Breast epithelium (tissue), 4 donors: ENCODE data around the gene SPARCL1. TPM values are rescaled to one million over a fixed set of nuclear protein-coding genes. Genes with fewer than 3 reads are reported as not detected.
"Not testable (repeated sequence)": the region's sequence is repeated elsewhere in the genome, so short reads cannot be mapped to it uniquely, and the experiment has no call there.

Experiments
- DNase-seq, 2 donors: peaks; one replicate each; pipeline ENCODE4 v3.0.0-alpha.2; 2019; ENCODE audit warnings: low spot score in 2 of 2
- H3K27ac ChIP-seq, 2 donors: fragments of 200-600 bp; sonication (generic) in 1 of 2; one replicate each; pipeline ENCODE4 v1.5.1; 2016 to 2019; ENCODE audit warnings: mild to moderate bottlenecking in 1 of 2
- H3K27me3 ChIP-seq, 2 donors: fragments of 200-600 bp; sonication (generic) in 1 of 2; one replicate each; pipeline versions ENCODE4 v1.5.1 to v1.6.0; 2017 to 2019; ENCODE audit warnings: control low read depth in 1 of 2, mild to moderate bottlenecking in 1 of 2
- H3K36me3 ChIP-seq: fragments of 200-600 bp; one replicate; pipeline ENCODE4 v1.5.1; 2019
- H3K4me1 ChIP-seq, 2 donors: fragments of 200-600 bp; sonication (generic); one replicate each; pipeline ENCODE4 v1.5.1; 2016 to 2019; ENCODE audit warnings: control low read depth in 1 of 2
- H3K4me3 ChIP-seq, 3 donors: fragments of 200-600 bp; sonication (generic); 1 replicate in 2 of 3; 2 replicates in 1 of 3; pipeline ENCODE4 v1.5.1; 2016 to 2019; ENCODE audit warnings: mild to moderate bottlenecking in 3 of 3, moderate library complexity in 2 of 3
- H3K9me3 ChIP-seq, 2 donors: fragments of 200-600 bp; sonication (generic) in 1 of 2; one replicate each; pipeline ENCODE4 v1.5.1; 2016 to 2019; ENCODE audit warnings: control low read depth in 1 of 2
- POLR2A ChIP-seq: fragments of 450-650 bp; IDR thresholded peaks from one replicate; pipeline ENCODE4 v1.6.1; 2016; ENCODE audit warnings: antibody characterized with exemption, mild to moderate bottlenecking, moderate library complexity
- POLR2AphosphoS5 ChIP-seq, 3 donors: sonication (generic); formaldehyde crosslinking; IDR thresholded peaks; one replicate each; pipeline ENCODE4 v1.6.1; 2017; ENCODE audit warnings: antibody characterized with exemption in 3 of 3
- intact Hi-C: fragments of 100-400 bp; cut with DNase I; formaldehyde crosslinking; loops from one replicate; pipeline ENCODE4 v1.15.1; 2023; ENCODE audit warnings: low total_unique reads
- total RNA-seq, 3 donors: library from RNA; depleted of rRNA; stranded (reverse); fragments of >200 nt; gene quantifications; one replicate each; pipeline ENCODE4 v1.1.0, GENCODE V29; 2016
- TF ChIP-seq, protein P1 (sequence below), 3 donors: fragments of 450-650 bp; IDR thresholded peaks; one replicate each; pipeline ENCODE4 v1.5.1; 2016 to 2017; ENCODE audit warnings: antibody characterized with exemption in 3 of 3, mild to moderate bottlenecking in 3 of 3, moderate library complexity in 3 of 3

The SPARCL1 gene
- total RNA-seq, 3 donors from 2014 or later, result 368 to 408 (median 371) TPM

DNA sequence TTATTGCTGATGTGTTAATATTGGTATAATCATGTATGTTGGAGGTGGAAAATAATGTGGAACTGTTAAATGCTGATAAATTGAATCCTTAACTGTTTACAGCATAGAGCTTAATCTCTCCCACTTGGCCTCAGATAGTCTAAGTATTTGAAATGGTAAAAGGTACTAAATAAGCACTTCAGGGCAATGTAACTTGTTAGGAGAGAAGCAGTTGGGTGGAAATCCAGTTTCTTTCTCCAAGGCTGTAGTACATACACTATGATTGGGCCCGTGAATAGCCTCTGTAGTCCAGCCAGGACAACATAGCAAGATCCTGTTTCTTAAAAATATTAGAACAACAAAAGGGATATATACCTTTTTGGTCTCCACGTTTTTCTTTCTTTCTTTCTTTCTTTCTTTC lies 67.1 kb downstream of the SPARCL1 start:
- H3K36me3 ChIP-seq, result no peaks in the 10 kb centered on the region
- no peak overlapping the region for H3K27ac ChIP-seq
- H3K9me3 ChIP-seq, result no peaks in the 10 kb centered on the region
- intact Hi-C loops, result loop anchor here (10.0 kb wide), 1 partner anchor 87 kb away; no protein-coding TSS in a partner anchor
- TF ChIP-seq POLR2A (no peak), POLR2AphosphoS5 (IDR thresholded peaks at IDR 0.05) (no peak)
- TF ChIP-seq, protein P1, sequence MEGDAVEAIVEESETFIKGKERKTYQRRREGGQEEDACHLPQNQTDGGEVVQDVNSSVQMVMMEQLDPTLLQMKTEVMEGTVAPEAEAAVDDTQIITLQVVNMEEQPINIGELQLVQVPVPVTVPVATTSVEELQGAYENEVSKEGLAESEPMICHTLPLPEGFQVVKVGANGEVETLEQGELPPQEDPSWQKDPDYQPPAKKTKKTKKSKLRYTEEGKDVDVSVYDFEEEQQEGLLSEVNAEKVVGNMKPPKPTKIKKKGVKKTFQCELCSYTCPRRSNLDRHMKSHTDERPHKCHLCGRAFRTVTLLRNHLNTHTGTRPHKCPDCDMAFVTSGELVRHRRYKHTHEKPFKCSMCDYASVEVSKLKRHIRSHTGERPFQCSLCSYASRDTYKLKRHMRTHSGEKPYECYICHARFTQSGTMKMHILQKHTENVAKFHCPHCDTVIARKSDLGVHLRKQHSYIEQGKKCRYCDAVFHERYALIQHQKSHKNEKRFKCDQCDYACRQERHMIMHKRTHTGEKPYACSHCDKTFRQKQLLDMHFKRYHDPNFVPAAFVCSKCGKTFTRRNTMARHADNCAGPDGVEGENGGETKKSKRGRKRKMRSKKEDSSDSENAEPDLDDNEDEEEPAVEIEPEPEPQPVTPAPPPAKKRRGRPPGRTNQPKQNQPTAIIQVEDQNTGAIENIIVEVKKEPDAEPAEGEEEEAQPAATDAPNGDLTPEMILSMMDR (IDR thresholded peaks at IDR 0.05), result no peak
- no peaks in the 10 kb centered on the region for H3K4me1 ChIP-seq
- DNase-seq, result no peak
- no peak overlapping the region for H3K4me3 ChIP-seq
- no peaks in the 10 kb centered on the region for H3K27me3 ChIP-seq

DNA sequence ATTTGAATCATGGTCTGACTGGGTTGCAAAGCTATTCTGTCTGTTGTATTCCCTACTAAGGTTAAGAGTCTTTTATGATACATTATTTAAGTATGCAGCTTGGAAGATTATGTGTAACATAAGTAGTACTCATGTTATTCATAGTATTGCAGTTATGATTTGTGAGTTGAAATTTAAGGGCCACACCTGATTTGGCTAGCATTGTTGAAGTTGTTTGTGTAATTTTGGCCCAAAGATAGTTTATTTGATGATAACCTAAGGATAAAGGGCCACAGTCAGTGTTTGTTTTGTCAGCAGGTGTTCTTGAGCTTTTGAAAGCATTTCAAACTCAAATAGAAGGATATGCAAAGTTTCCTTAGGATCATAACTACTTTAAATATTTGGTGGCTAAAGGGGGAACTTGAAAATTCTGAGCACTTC lies 67.9 kb downstream of the SPARCL1 start:
- Histone ChIP-seq H3K27me3 (no peaks in the 10 kb centered on the region), H3K4me3 (no peak overlapping the region), H3K4me1 (no peaks in the 10 kb centered on the region), H3K27ac (no peak overlapping the region), H3K9me3 (no peaks in the 10 kb centered on the region), H3K36me3 (no peaks in the 10 kb centered on the region)
- TF ChIP-seq POLR2A (no peak), POLR2AphosphoS5 (IDR thresholded peaks at IDR 0.05) (no peak)
- TF ChIP-seq, protein P1 (IDR thresholded peaks at IDR 0.05), result no peak
- no peak for DNase-seq
- intact Hi-C loops, result loop anchor here (10.0 kb wide), 1 partner anchor 86 kb away; no protein-coding TSS in a partner anchor

DNA sequence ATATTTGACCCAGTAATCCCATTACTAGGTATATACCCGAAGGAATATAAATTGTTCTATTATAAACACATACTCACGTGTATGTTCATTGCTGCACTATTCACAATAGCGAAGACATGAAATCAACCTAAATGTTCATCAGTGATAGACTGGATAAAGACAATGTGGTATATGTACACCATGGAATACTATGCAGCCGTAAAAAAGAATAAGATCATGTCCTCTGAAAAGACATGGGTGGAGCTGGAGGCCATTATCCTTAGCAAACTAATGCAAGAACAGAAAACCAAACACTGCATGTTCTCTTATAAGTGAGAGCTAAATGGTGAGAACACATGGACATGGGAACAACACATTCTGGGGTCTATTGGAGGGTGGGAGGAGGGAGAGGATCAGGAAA lies 70.3 kb downstream of the SPARCL1 start:
- H3K36me3 ChIP-seq, result no peaks in the 10 kb centered on the region
- H3K4me1 ChIP-seq, result no peaks in the 10 kb centered on the region
- H3K27me3 ChIP-seq, result no peaks in the 10 kb centered on the region
- TF ChIP-seq, protein P1 (IDR thresholded peaks at IDR 0.05), result no peak
- no peak overlapping the region for H3K27ac ChIP-seq
- H3K9me3 ChIP-seq, result no peaks in the 10 kb centered on the region
- no peak overlapping the region for H3K4me3 ChIP-seq
- DNase-seq, result no peak
- intact Hi-C loops, result no loop called here

DNA sequence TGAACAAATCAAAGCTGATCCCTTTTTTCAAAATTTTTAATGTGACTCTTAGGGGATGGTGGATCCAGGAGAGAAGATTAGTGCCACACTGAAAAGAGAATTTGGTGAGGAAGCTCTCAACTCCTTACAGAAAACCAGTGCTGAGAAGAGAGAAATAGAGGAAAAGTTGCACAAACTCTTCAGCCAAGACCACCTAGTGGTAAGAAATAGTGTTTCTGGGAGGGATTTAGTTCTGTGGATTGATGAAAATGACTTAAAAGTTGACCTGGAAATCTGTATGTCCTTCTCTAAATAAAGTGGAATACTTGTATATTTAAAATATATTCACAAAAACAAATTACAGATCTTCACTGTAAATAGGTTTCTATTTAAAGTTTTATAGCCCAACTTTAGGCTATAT lies 77.6 kb downstream of the SPARCL1 start:
- DNase-seq, result no peak
- H3K27ac ChIP-seq, result no peak overlapping the region
- H3K27me3 ChIP-seq, result no peaks in the 10 kb centered on the region
- intact Hi-C loops, result no loop called here
- TF ChIP-seq, protein P1 (IDR thresholded peaks at IDR 0.05), result no peak
- TF ChIP-seq POLR2AphosphoS5 (IDR thresholded peaks at IDR 0.05) (no peak), POLR2A (no peak)
- H3K9me3 ChIP-seq, result no peaks in the 10 kb centered on the region
- H3K4me1 ChIP-seq, result no peaks in the 10 kb centered on the region
- H3K4me3 ChIP-seq, result no peak overlapping the region
- peaks cover 4% of the 10 kb centered on the region for H3K36me3 ChIP-seq

DNA sequence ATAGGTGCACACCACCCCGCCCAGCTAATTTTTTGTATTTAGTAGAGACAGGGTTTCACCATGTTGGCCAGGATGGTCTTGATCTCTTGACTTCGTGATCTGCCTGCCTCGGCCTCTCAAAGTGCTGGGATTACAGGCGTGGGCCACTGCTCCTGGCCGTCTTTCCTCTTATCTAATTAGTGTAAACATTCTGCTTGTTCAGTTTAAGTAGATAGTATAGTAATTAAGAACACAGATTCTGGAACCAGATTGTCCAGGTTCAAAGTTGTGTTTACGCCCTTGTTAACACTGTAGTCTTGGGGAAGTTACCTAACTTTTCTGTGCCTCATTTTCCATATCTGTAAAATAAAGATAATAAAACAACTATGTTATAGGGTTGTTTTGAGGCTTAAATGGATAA lies 82.8 kb downstream of the SPARCL1 start:
- H3K27ac ChIP-seq, H3K36me3 ChIP-seq, DNase-seq, intact Hi-C loops, H3K4me3 ChIP-seq, H3K27me3 ChIP-seq, H3K4me1 ChIP-seq, H3K9me3 ChIP-seq: not testable (repeated sequence)

DNA sequence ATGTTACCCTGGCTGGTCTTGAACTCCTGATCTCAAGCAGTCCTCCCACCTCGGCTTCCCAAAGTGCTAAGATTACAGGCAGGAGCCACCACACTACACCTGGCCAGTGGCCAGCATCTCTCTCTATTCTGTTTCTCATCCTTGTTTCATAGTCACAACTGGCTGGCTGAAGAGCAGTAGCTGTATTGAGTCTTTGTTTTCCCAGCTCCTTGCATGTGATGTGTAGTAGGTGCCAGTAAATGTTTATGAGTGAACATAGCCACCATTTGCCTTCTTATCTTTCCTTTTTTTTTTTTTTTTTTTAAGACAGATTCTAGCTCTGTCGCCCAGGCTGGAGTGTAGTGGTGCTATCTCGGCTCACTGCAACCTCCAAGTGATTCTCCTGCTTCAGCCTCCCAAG lies 83.2 kb downstream of the SPARCL1 start:
- no peak overlapping the region for H3K4me3 ChIP-seq
- no peak for TF ChIP-seq POLR2AphosphoS5 (IDR thresholded peaks at IDR 0.05)
- TF ChIP-seq, protein P1 (IDR thresholded peaks at IDR 0.05), result no peak
- no peak for TF ChIP-seq POLR2A
- peaks cover 10% of the 10 kb centered on the region for H3K36me3 ChIP-seq
- no peaks in the 10 kb centered on the region for H3K9me3 ChIP-seq
- H3K27me3 ChIP-seq, result no peaks in the 10 kb centered on the region
- no peak overlapping the region for H3K27ac ChIP-seq
- no peak for DNase-seq
- intact Hi-C loops, result no loop called here
- no peaks in the 10 kb centered on the region for H3K4me1 ChIP-seq
